Umbilical cord (tissue), 2 donors: ENCODE measurements around the gene RNF224. TPM values are rescaled to one million over a fixed set of nuclear protein-coding genes. Genes with fewer than 3 reads are reported as not detected.
A peak's percentile ranks its signal among the peaks of the same experiment; 100 is the strongest.

Experiments used
- DNase-seq: peaks from one replicate; pipeline ENCODE4 v3.0.0-alpha.2; 2015; ENCODE audit warnings: low spot score
- total RNA-seq: library from RNA; depleted of rRNA; stranded (reverse); fragments of >200 nt; gene quantifications from one replicate; pipeline ENCODE4 v1.2.3, GENCODE V29; 2014; ENCODE audit warnings: low replicate concordance; ENCODE audit not compliant: insufficient read depth

The RNF224 gene
- total RNA-seq: not detected

- peak; percentile 63 for DNase-seq
Measured at GRCh38 chr9:137227054-137227852, at the start of gene RNF224. Gene RNF224, plus strand, starts transcription at chr9:137227502. Its CDS starts 834 bp downstream, at chr9:137228336.

GRCh38 chr9:137178201-137178938, 48.9 kb upstream of the RNF224 start:
- no peak for DNase-seq

GRCh38 chr9:137178939-137179630, 48.2 kb upstream of the RNF224 start:
- DNase-seq: no peak

GRCh38 chr9:137179761-137180160, 47.5 kb upstream of the RNF224 start:
- no peak for DNase-seq

GRCh38 chr9:137180491-137180890, 46.8 kb upstream of the RNF224 start:
- no peak for DNase-seq

GRCh38 chr9:137181680-137182079, 45.6 kb upstream of the RNF224 start:
- no peak for DNase-seq

GRCh38 chr9:137182836-137183235, 44.5 kb upstream of the RNF224 start:
- no peak for DNase-seq

GRCh38 chr9:137183980-137184595, 43.2 kb upstream of the RNF224 start:
- DNase-seq: no peak

- no peak for DNase-seq
Measured at GRCh38 chr9:137184881-137185660, 42.2 kb upstream of the RNF224 start.

- no peak for DNase-seq
Measured at GRCh38 chr9:137185921-137186320, 41.4 kb upstream of the RNF224 start.

GRCh38 chr9:137186385-137186784, 40.9 kb upstream of the RNF224 start:
- DNase-seq: no peak

- DNase-seq: no peak
Measured at GRCh38 chr9:137187386-137187785, 39.9 kb upstream of the RNF224 start.

- DNase-seq: no peak
Measured at GRCh38 chr9:137188086-137188489, 39.2 kb upstream of the RNF224 start.

GRCh38 chr9:137188490-137189296, 38.6 kb upstream of the RNF224 start, which contains the start of the genes ANAPC2 and SSNA1:
Gene ANAPC2, minus strand, starts transcription at chr9:137188560. Its CDS starts 28 bp downstream, at chr9:137188532.
Gene SSNA1, plus strand, starts transcription at chr9:137188676. Its CDS starts 51 bp downstream, at chr9:137188727.
- peak; percentile 96 for DNase-seq

- DNase-seq: no peak
Measured at GRCh38 chr9:137189297-137190295, 37.7 kb upstream of the RNF224 start.

GRCh38 chr9:137190315-137190856, 36.9 kb upstream of the RNF224 start:
- no peak for DNase-seq

- no peak for DNase-seq
Measured at GRCh38 chr9:137191245-137191644, 36.1 kb upstream of the RNF224 start.
